NCI-H524 (cell line): ENCODE results near the gene PIGV.
"Not testable (repeated sequence)": the region's sequence is repeated elsewhere in the genome, so short reads cannot be mapped to it uniquely, and the experiment has no call there.

ENCODE experiments used
- DNase-seq, 2 experiments: peaks; one replicate each; lab custom pipeline; 2025; lab: John Stamatoyannopoulos, UW

PIGV gene

GRCh38 chr1:26792924-26793323, 5.2 kb downstream of the PIGV start:
- no peak for DNase-seq

- DNase-seq: no peak
Measured at GRCh38 chr1:26794391-26794790, 6.6 kb downstream of the PIGV start.

- no peak for DNase-seq
Measured at GRCh38 chr1:26797627-26798026, 9.9 kb downstream of the PIGV start.

GRCh38 chr1:26799479-26800142, 11.9 kb downstream of the PIGV start:
- no peak for DNase-seq

- DNase-seq: not testable (repeated sequence)
Measured at GRCh38 chr1:26803932-26804331, 16.2 kb downstream of the PIGV start.

- peak in 1 of 2 experiments; percentile 52 for DNase-seq
Measured at GRCh38 chr1:26810105-26810504, 22.4 kb downstream of the PIGV start.

- DNase-seq: no peak
Measured at GRCh38 chr1:26811057-26811456, 23.3 kb downstream of the PIGV start.

GRCh38 chr1:26811708-26812107, 24.0 kb downstream of the PIGV start:
- no peak for DNase-seq

- no peak for DNase-seq
Measured at GRCh38 chr1:26814377-26814776, 26.6 kb downstream of the PIGV start.

- DNase-seq: no peak
Measured at GRCh38 chr1:26814893-26815292, 27.1 kb downstream of the PIGV start.

- no peak for DNase-seq
Measured at GRCh38 chr1:26820784-26821269, 33.1 kb downstream of the PIGV start.

- no peak for DNase-seq
Measured at GRCh38 chr1:26822737-26823395, 35.1 kb downstream of the PIGV start.

- DNase-seq: no peak
Measured at GRCh38 chr1:26824731-26825130, 37.0 kb downstream of the PIGV start.

- peak in 1 of 2 experiments; percentile 44 for DNase-seq
Measured at GRCh38 chr1:26826261-26827105, 38.7 kb downstream of the PIGV start, which contains the start of gene ZDHHC18. Gene ZDHHC18 (plus strand): TSS chr1:26826688. CDS start chr1:26826805, 117 bp downstream.

GRCh38 chr1:26827106-26827604, 39.4 kb downstream of the PIGV start:
- DNase-seq: no peak

GRCh38 chr1:26827663-26828062, 39.9 kb downstream of the PIGV start:
- peak in 1 of 2 experiments; percentile 52 for DNase-seq

GRCh38 chr1:26828411-26828991, 40.8 kb downstream of the PIGV start:
- DNase-seq: no peak

GRCh38 chr1:26829184-26829911, 41.6 kb downstream of the PIGV start:
- no peak for DNase-seq

- DNase-seq: no peak
Measured at GRCh38 chr1:26831059-26831458, 43.3 kb downstream of the PIGV start.

GRCh38 chr1:26831546-26832248, 43.9 kb downstream of the PIGV start:
- DNase-seq: no peak
